Measurements from ENCODE around the gene DPM2. TPM values are rescaled to one million over a fixed set of nuclear protein-coding genes. Genes with fewer than 3 reads are reported as not detected.

DPM2 gene
- total RNA-seq, 1 donor from 2014 or later, result 1.4 TPM

DNA sequence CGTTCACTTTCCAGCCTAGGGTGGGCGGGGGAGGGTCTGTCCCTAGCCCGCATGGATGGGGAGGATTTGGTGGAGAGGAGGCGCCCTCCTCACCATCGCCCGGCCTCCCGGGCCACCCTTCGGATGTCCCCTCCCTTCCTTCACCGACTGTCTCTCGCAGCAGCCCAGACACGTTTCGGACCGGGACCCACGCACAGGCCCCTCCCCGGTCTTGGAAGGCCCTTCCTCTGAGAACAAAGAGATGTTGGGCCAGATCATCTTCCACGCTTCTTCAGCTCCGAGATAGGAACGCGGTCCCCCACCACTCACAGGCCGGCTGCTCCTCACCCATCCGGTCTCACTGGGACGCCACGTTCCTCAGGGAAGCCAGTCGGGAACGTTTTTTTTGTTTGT is 640 bp upstream of the DPM2 start:
- DNase-seq (ENCODE audit: low spot score), result peak; percentile 66

DNA sequence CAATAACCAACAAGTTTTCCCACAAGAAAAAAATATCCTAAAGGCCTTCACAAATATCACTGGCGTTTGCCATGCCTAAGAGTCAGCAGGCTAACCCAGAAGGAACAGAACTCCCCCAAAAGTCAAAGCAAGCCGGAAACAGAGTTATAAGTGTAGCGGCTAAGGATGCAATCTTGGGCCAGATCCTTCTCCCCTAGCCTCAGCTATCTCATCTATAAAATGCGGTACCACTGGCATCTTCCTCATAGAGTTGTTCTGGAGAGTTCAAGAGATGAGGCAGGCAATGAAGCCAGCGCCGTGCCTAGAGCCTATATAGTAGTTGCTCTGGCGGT is 632 bp downstream of the DPM2 start:
- no peak for DNase-seq (ENCODE audit: low spot score)

DNA sequence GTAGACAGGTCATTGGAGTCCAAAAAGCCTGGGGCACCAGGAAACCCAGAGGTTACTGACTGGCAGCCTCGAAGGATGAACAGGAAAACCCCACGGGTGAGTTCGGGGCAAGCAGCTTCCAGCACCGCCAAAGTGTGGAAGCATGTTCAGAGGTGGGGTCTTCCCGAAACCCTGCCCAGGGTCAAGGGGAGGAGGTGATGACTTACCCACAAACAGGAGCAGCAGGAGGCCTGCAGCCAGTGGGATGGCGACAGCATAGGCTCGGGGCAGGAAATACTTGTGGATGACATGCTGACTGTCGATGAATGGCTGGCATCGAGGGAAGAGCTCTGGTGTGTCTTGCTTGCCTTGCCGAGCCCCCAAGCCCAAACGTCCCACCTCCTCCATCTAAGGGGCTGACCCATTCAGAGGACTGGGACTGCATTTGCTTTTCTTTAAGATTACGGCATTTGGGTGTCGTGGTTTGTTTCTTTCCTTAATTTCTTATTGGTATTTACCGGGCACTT is 1.3 kb downstream of the DPM2 start:
- no peak for DNase-seq (ENCODE audit: low spot score)

DNA sequence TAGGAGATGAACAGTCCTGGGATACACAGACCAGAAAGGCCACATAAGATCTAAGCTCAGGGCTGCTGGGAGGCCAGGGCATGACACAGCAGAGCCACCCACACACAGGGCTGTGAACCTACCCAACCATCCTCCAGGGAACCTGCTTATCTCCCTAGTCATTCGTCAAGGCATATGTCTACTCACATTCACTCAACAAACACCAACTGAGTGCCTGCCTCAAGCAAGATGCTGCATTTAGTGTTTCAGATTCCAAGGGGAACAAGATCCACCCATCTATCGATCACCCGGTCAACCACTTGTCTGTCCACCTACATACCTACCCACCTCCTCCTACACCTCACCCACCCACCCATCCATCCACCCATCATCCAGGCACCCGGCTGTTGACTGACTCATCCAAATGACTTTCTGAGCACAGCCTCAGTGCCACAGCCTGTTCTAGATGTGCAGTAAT is 1.9 kb downstream of the DPM2 start:
- DNase-seq (ENCODE audit: low spot score), result no peak

DNA sequence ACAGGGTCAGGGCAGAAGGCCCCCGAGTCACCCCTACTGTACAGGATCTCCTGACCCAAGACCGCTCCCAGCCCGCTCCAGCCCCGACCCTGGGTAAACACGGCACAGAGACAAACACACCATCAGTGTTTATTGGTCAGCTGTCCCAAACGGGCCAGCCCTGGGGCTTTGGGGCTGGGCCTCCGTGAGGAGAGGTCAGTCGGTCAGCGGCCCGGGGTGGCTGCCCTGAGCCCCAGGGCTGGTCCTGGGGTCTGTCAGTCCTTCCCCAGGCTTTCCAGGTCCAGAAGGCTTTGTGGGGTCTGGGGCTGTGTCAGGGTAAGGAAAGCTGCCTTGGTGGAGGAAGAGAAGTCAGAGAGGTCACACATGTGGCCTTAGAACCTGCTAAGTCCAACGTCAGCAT is 2.7 kb downstream of the DPM2 start:
- no peak for DNase-seq (ENCODE audit: low spot score)

DNA sequence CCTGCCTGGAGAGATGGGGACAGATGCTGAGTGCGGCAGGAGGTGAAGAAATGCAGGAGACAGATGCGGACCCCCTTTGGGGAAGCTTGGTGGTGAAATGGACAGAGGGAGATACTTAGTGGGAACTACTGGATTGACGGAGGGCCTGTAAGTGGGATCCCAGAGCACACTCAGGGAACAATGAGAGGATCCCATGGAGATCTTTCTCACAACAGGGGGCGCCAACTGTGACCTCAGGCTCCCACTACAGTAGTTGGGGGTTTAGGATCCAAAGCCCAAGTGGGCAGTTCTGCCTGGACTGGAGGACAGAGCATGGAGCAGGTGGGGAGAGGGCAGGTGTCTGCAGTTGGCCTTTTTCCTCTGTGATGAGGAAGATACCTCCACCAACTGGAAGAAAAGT is 3.4 kb downstream of the DPM2 start:
- no peak for DNase-seq (ENCODE audit: low spot score)

DNA sequence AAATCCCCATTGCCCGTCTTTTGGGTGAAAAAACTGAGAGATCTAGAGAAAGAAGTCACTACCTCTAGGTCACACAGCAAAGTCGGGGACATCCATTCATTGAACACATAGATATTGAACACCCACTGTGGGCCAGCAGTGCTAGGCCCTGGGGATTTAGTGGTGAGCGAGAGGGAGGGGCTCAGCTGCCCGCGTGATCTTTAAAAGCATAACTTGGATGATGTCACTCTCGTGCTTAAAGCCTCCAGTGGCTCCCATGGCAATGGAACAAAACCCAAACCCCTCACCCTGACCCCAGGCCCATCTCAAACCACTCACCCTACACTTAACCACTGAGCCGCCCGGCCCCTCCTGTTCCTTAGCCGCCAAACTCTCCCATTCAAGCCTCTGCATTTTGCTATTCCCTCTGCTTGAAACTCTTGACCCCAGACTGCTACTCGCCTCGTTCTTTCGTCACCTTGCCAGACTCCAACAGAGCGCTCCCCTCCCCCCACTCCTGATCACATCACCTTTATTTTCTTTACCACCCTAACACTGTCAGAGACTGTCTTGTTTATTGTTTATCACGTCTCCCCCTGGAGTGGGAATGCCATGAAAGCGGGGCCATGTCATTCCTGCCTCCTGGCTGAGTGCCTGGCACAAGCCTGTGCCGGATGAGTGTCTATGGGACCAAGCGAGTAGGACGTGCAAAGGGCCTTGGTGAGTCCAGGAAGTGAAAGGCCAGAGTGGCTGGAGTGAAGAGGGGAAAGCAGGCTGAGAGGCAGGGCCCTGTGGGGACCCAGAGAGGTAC is 6.4 kb downstream of the DPM2 start:
- peak; percentile 62 for DNase-seq (ENCODE audit: low spot score)

DNA sequence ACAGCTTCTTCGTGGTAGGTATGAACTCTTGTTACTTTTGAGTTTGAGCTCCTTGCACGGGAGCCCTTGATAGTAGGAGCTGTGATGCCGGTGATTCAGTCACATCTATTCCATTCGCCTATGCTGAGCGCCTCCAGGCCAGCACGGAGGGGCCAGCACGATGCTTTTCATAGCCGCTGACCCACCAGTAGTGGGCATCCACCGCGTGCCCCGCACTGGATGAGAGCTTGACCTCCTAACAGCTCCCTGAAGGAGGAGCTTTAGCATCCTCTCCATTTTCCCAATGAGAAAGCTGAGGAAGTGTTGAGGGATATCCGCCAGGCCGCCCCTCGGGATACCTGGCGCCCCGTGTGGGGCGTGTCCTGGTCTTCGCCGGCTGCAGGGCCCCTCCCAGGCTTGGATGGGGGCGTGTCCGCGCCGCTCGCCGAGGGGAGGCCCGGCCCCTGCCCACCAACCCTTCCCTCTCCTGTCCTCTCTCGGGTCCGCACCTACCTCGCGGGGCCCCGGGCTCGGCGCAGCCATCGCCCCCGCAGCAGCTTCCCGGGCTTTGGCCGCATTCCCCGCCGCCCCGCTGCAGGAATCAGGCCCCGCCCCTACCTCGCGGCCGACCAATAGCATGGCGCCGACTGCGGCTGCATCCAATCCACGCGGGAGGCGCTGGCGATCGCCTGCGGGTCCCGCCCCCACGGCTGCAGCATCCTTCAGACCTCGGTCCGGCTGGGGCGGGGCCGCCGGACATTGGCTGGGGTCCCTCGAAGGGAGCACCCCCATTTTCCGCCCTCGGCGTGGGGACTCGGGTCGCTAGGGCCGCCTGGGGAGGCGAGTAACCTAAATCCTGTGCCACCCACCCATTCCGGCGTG is 7.2 kb downstream of the DPM2 start, which contains the start of gene PIP5KL1:
PIP5KL1 (minus strand) TSS at position 547 of the 861 bp plus-strand sequence; CDS start at position 522, 25 bp downstream.
- peak; percentile 89 for DNase-seq (ENCODE audit: low spot score)

DNA sequence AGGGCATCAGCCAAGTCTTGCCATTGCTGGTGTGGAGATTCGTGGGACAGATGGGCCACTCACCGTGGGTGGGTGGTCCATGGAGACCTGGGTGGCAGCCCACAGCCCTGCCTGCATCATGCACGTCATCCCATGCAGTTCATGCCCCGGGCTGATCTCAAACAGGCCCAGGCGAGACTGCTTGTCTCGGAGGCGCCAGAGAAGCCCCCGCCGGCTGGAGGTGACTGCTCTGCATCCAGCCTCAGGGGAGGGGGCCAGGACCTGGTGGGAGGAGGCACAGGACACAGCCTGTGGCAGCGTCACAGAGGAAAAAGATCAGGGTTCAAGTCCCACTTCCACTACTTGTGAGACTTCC is 8.1 kb downstream of the DPM2 start:
- DNase-seq (ENCODE audit: low spot score), result no peak

DNA sequence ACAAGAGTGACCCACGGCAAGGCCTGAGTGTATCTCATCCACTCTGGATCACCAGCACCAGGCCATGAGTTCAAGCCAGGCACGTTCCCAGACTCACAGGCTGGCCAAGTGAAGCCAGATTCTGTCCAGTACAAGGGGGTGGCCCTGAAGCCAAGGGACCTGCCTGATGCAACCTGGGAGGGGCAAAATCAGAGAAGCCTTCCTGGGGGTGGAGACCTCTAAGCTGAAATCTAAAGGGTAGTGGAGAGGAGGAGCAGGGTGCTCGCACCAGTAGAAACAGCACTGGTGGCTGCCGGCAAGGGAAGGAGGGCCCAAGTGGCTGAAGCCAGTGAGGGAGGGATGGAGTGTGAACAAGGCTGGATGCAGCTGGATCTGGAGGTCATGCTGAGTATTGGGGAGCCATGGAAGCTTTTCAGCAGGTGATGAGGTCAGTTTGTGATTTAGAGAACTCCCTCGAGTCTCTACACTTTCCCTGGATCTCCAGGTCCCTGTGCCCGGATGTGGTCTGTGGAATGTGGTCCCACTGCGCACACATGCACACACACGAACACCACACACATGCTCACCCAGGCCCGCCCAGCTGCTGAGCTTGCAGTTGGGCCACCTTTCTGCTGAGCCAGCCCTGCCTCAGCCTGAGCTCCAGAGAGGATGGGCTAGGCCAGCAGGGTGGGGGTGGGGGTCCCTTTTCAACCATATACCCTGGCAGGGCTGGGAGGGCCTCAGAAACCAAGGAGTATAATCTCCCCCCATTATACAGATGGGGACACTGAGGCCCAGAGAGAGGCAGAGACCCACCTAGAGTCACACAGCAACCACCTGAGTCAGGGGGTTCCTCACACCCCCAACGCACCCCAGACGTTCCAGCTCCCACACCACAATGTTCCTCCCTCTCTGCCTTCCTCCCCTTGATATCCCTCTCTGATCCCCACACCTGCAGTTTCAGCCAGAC is 8.7 kb downstream of the DPM2 start:
- no peak for DNase-seq (ENCODE audit: low spot score)

DNA sequence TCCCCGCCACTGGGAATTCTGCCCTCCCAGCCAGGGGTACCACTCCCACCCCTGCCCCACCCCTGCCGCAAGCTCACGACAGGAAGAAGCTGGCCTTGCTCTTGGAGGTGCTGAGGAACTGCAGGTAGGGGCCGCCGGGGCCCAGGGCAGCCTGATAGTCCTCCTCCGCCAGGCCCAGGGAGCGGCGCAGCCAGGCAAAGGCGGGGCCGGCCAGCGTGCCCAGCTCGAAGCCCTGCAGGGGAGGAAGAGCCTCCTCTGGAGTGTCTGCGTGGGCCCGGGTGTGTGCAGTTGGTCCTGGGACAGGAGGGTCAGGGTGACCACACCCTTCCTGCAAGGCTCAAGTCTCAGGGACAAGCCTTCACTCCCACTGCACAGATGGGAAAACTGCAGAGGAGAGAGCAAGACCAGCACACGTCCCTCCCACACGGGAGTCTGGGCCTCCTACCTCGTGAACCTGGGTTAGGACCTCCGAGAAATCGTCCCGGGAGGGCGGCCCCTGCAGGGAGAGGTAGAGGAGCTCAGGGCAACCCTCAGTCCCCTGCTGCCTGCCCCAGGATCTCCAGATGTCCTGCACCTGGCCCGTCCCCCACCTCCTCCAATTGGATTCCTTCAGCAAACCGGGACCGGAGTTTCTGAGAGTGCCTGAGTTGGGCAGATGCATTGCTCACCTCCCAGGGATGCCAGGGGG is 9.5 kb downstream of the DPM2 start:
- no peak for DNase-seq (ENCODE audit: low spot score)

DNA sequence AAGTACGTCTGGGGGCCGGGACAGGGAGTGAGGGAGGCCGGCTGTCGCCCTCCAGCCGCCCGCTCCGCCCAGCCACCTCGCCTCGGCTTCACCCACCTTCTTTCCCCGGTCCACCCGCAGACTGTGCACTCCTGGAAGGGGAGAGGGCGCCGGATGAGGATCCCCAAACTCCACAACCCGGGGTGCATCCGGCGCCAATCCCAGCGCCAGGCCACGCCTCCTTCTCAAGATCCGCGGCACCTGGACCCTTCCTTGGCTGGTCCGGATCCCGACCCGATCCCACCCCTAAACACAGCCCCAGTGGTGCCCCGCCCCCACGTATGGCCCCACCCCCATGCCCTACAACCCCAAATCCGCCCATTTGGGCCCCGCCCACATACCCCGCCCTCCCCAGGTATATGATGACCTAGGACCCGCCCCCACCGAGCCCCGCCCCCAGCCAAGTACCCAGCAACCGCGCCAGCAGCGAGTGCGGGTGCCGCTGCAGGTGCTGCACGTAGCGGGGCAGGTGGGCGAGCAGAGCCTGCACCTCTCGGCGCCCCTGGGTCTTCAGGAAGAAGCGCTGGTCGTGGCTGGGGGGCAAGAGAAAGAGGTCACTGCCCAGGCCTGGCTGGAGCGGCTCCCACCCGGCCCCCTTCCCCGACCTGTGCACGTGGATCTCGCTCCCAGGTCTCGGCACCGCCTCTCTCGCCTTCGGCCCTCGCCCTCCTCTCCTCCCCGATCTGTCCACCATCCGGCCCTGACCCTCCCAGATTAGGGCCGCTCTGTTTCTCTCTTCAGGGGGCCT is 10.3 kb downstream of the DPM2 start:
- DNase-seq (ENCODE audit: low spot score), result no peak

DNA sequence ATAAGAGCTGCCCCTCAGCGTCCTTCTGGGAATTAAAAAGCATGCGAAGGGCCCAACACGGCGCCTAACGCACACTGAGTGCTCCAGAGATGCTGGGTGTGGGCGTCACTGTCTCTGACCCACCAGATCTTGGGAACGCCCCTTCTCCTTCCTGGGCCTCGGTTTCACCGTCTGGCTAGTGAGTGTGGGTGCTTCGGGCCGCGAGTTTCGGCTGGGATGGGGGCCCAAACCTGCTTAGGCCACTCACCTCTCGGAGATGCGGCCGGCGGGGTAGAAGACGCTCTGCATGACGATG is 10.8 kb downstream of the DPM2 start:
- no peak for DNase-seq (ENCODE audit: low spot score)

DNA sequence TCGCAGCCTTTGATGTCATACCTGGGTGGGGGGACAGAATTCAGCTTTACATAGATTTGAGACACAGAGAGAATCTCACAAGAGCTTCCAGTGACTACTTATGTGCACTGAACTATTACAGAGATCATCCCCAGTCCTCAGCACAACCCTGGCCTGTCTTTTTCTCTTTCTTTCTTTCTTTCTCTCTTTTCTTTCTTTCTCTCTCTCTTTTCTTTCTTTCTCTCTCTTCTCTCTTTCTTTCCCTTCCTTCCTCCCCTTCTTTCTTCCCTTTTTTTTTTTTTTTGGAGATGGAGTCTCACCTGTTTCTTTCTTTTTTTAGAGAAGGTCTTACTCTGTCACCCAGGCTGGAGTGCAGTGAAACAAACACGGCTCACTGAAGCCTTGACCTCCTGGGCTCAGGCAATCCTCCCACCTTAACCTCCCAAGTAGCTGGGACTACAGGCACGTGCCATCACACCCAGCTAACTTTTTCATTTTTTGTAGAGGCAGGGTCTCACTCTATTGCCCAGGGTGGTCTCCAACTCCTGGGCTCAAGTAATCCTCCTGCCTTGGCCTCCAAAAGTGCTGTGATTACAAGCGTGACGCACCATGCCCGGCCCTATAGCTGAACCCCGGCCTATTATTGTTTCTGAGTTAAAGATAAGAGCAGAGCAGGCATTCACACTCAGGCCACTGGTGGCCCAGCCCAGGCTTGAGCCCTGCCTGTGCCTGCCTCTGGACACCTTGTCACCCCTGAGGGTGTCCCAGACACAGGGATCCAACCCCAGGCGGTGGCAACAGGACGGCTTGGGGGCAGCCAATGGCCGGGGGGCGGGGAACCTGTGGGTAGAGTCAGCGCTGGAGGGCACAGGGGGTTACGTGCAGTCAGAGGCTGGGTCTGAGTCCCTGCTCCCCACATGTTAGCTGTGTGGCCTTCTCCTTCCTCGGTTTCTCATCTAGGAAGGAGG is 11.4 kb downstream of the DPM2 start:
- no peak for DNase-seq (ENCODE audit: low spot score)

DNA sequence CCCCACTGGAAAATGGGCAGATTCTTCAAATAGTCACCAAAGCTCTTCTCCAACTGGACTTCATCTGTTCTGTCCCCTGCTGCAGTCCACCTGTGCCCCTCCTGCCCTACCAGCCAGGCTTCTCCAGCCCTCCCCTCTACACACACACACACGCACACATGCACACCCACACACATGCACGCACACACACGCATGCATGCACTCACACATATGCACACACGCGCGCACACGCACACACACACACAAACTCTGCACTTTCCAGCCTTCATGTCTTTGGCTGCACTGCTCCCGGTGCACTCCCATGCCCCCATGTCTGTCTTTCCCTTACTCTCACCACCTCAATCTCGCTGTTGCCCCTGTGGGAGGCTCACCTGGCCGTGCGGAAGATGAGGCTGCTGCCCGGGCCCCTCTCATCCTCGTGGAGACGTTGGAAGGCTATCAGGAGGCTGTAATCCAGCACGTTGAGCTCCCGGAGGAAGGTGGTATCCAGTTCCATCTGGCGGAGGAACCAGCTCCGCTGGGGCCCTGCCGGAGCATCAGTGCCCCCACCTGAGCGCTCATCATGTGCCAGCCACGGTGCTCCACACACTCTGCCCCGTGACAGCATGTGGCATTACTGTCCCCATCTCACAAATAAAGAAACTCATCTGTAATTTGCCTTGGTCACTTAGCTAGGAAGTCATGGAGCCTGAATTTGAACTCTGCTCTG is 12.8 kb downstream of the DPM2 start:
- no peak for DNase-seq (ENCODE audit: low spot score)

DNA sequence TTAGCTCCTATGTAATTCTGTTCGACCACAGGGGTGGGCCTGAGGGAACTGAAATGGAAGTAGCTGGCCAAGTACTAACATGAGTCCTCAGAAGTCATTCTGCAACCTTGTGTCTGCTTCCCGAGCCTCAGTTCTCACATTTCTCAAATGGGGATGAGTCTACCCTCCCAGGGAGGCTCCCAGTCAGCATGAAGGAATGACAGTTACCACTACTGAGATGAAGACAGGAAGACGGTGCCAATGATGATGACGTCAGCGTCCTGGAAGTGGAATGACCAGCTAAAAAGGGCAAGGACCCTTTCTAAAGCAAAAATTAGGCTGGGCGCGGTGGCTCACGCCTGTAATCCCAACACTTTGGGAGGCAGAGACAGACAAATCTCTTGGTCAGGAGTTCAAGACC is 13.9 kb downstream of the DPM2 start:
- DNase-seq (ENCODE audit: low spot score), result no peak

DNA sequence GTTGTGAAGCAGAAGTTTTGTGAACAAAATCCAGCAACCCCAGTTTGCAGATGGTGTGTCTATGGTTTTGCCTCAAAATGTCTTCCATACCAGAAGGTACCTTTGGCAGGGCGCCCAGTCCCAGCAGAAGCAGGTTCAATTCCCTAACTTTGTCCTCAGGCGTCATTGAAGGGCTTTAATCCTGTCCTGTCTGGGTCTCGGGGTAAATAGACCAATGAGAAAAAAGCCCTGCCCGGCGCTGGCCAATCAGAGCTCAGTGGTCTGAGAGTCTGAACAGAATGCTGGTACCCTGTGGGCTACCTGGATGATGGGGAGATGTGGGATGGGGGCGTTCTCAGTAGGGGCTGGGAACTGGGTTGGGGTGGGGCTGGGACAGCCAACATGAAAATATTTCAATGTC is 14.6 kb downstream of the DPM2 start:
- no peak for DNase-seq (ENCODE audit: low spot score)

DNA sequence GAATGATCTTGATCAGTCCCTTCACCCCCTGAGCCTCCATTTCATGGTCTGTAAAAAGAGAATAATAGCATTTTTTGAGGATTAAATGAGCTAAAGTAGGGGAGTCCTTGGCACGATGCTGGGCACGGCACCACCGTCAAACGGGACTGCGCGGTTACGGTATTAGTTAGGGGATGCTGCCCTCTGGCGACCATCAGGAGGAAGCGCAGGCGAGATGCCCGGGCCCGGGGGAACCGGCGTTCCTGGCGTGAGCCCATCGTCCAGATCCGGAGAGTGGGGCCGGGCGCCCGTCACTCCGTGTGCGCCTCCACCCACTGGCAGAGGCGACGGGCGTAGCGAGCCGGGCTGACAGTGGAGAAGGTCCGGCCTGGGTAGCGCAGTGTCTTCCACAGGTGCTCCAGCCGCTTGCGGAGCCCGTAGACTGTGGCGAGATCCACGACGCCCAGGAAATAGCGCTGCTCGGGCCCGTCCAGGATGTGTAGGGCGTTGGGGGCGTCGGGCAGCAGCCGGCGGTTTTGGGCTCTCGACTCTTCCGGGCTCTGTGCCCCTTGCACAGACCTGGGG is 16.0 kb downstream of the DPM2 start:
- no peak for DNase-seq (ENCODE audit: low spot score)
